Fibroblast of lung (primary cell): ENCODE results near the gene STC2.

Experiments used
- EZH2 ChIP-seq: IDR thresholded peaks from 2 replicates; pipeline ENCODE4 v1.5.1; 2012; ENCODE audit warnings: low read length, control low read depth, mild to moderate bottlenecking; ENCODE audit errors: missing control alignments
- TF ChIP-seq, protein P1 (sequence below), 2 donors: IDR thresholded peaks in 1 of 2; conservative IDR thresholded peaks in 1 of 2; 1 replicate in 1 of 2; 2 replicates in 1 of 2; pipeline ENCODE4 v1.5.1; 2011 to 2012; ENCODE audit warnings: low read length in 2 of 2, control low read depth in 1 of 2, inconsistent platforms in 1 of 2, low read depth in 1 of 2, mild to moderate bottlenecking in 1 of 2

DNA sequence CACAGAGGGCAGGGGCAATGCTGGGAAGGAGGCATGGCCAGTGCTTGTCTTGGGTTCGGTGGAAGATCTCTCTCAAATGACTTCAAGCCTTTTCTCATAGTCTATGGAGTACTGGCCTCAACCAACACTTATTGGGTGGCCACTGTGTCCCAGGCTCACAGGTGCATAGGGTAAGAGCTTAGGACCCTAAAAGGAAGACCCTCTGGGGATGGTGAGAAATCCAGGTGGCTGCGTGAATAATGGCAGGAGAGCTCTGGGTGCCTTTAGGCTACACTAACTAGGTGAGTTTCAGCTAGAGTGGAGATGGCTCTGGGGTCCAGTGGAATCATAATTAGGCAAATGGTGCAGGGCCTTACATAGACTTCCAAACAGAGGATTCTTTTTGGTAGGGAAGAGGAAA, 9.9 kb downstream of the STC2 start:
- TF ChIP-seq EZH2: no peak
- TF ChIP-seq, protein P1, sequence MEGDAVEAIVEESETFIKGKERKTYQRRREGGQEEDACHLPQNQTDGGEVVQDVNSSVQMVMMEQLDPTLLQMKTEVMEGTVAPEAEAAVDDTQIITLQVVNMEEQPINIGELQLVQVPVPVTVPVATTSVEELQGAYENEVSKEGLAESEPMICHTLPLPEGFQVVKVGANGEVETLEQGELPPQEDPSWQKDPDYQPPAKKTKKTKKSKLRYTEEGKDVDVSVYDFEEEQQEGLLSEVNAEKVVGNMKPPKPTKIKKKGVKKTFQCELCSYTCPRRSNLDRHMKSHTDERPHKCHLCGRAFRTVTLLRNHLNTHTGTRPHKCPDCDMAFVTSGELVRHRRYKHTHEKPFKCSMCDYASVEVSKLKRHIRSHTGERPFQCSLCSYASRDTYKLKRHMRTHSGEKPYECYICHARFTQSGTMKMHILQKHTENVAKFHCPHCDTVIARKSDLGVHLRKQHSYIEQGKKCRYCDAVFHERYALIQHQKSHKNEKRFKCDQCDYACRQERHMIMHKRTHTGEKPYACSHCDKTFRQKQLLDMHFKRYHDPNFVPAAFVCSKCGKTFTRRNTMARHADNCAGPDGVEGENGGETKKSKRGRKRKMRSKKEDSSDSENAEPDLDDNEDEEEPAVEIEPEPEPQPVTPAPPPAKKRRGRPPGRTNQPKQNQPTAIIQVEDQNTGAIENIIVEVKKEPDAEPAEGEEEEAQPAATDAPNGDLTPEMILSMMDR (conservative IDR thresholded peaks at IDR 0.05 in 1 of 2, IDR thresholded peaks at IDR 0.05 in 1 of 2; ENCODE audit: low read depth in 1 of 2, low read length in 2 of 2): no peak
